ENCODE measurements around the gene PCK2.
"Not testable (repeated sequence)": the region's sequence is repeated elsewhere in the genome, so short reads cannot be mapped to it uniquely, and the experiment has no call there.

The PCK2 gene

DNA sequence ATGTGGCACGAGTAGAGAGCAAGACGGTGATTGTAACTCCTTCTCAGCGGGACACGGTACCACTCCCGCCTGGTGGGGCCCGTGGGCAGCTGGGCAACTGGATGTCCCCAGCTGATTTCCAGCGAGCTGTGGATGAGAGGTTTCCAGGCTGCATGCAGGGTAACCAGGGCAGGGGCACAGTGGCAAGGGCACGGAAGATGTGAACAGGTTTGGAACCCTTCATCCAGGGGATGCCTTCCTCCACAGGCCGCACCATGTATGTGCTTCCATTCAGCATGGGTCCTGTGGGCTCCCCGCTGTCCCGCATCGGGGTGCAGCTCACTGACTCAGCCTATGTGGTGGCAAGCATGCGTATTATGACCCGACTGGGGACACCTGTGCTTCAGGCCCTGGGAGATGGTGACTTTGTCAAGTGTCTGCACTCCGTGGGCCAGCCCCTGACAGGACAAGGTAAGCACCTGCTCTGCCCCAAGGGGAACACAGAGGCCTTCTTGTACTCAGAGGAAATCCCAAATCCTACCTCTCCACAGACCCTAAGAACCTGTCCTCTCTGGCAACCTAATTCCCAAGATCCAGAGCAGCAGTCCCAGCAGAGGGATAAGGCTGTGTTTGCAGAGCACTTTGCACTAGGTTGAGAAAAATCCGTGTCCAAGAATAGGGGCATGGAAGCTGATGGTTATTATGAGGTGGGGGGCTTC, 4.3 kb downstream of the PCK2 start:
- no peak for FAIRE-seq

DNA sequence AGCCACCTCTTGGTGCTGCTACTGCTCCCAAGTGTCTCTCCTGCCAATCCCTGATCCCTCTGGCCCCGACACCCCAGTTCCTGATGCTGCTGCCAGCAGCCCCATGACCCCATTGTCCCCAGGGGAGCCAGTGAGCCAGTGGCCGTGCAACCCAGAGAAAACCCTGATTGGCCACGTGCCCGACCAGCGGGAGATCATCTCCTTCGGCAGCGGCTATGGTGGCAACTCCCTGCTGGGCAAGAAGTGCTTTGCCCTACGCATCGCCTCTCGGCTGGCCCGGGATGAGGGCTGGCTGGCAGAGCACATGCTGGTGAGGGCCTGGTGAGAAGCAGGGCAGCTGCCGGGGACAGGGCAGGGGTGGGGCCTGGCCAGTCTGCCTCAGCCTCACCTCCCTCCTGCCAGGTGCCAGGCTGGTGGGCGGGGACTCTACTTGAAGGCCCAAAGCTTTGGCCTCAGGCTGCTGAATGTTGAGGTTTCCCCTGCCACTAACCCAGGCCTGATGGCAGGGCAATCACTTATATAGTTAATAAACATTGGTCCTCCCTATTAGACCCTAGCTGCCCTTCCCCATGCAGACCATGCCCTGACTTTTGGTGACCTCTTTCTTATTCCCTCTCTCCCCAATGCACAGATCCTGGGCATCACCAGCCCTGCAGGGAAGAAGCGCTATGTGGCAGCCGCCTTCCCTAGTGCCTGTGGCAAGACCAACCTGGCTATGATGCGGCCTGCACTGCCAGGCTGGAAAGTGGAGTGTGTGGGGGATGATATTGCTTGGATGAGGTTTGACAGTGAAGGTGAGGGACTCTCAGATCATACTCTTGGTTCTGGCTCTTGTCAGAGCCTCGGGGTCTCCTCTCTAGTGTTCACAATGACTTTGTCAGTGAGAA, 5.1 kb downstream of the PCK2 start:
- FAIRE-seq: no peak

DNA sequence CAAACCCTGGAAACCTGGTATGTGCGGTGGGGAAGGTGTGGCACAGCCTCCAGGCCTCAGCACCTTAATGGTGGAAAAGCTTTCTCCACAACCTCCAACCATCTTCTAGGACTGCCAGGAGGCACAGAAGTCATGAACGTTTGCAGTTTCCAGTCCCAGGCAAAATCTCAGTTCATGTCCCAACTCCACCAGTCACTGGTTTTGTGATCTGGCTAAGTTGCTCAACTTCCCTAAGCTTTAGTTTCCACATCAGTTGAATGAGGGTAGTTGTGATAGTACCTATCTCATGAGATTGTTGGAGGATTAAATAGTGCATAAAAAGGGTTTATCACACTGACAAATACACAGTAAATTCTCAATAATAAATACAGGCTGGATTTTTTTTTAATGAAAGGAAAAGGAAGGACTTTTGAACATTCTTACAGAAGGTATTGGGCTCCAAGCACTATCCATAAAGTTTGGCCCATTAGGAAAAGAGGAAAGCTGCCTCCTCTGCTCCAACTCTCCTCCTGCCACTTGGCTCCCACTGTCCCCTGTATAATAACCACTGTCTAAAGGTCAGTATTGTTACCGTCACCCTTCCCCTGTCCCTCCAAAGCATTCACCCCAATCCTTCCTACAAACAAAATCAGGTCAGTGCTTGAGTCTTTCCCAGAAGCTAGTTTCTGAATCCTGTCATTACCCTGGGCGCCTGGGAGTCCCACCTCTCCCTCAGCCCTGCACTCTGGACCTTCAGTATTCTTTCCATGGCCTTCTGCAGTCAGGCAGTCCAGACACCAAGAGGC, 6.3 kb downstream of the PCK2 start:
- FAIRE-seq: no peak

DNA sequence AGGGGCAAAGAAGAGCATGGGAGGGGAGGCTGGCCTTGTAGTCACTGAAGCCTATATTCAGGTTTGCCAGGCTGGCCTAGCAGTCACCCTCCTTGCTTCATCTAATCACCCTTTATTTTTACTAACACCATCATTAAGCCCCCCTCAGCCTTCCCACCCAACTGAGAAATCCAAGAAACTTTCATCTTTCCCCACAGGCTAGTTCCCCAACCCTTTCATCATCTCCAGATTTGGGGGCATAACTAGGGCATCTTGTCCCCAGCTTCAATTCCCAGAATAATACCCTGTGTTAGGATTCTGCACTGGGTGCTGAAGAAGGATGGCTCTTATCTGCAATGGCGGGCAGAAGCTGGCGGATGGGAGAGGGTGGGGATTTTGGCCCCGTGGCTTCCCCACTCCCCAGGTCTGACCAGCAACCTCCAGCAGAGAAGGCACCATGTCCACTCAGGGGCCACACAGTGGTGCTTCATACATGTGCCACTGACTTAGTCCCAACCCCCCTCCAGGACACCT, 6.9 kb downstream of the PCK2 start:
- FAIRE-seq: no peak

DNA sequence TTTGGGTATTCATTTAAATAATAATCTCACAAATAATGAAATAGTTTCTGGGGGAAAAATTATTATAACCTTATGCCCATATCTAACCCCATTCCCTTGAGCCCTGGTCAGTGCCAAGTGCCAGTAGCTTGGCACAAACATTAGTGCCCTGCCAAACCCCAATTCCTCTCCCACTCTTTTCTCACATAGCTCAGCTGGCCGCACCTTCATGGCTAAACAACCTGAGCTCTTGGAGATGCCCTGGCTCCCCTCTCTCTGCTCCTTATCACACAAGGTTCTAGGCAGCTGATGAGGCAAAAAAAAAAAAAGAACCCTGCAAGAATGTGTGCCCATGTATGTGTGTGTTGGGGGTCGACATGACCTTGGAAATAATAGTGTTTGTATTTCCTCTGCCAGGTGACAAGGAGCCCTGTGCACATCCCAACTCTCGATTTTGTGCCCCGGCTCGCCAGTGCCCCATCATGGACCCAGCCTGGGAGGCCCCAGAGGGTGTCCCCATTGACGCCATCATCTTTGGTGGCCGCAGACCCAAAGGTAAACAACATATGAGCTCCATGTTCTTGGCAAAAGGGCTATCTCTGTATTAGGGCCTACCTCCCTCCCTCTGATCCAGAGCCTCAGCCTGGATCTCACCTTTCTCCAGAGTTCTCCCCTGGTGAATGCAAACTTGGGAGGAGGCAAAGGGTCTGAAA, 8.4 kb downstream of the PCK2 start:
- FAIRE-seq: no peak

DNA sequence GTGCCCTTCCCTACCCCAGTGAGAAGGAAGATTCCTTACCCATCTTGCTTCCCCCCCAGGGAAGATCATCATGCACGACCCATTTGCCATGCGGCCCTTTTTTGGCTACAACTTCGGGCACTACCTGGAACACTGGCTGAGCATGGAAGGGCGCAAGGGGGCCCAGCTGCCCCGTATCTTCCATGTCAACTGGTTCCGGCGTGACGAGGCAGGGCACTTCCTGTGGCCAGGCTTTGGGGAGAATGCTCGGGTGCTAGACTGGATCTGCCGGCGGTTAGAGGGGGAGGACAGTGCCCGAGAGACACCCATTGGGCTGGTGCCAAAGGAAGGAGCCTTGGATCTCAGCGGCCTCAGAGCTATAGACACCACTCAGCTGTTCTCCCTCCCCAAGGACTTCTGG, 9.3 kb downstream of the PCK2 start:
- FAIRE-seq: no peak

DNA sequence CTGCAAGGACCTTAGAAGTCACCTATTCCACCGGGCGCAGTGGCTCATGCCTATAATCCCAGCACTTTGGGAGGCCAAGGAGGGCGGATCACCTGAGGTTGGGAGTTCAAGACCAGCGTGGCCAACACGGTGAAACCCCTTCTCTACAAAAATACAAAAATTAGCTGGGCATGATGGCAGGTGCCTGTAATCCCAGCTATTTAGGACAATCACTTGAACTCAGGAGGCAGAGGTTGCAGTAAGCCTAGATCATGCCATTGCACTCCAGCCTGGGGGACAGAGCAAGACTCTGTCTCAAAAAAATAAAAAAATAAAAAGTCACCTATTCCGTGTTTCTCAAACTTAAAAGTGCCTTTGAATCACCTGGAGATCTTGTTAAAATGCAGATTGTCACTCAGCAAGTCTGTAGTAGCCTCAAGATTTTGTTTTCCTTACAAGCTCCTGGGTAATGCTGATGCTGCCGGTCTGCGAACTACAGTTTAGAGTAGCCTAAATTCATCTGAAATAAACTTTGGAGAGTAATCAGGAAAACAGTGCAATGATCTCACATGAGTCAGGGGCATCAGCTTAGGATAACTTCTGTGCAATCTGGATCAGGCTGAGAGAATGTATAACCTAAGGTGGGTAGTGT, 11.6 kb downstream of the PCK2 start:
- not testable (repeated sequence) for FAIRE-seq

DNA sequence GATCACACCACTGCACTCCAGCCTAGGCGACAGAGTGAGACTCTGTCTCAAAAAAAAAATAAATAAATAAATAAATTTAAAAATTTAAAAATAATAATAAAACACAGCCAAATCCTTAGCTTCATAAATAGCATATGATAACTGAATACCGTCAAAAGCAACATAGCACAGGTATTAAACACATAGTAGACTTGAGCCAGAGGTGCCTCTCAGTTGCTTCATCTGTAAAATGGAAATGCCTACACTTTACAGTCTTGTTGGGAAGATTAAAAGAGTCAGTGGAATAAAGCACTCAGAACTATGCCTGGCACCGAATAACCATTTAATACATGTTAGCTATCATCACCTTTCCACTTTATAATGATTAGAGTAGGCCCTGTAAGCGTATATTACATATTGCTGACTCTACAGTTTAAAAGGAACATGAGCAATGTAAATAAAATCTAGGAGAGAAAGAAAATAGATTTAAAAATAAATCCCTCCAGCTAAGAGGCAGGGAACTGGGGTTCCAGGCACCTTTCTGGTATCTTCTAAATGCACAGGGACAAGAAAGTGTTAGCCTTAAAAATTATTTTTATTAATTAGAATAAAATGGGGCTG, 12.7 kb downstream of the PCK2 start:
- FAIRE-seq: no peak

DNA sequence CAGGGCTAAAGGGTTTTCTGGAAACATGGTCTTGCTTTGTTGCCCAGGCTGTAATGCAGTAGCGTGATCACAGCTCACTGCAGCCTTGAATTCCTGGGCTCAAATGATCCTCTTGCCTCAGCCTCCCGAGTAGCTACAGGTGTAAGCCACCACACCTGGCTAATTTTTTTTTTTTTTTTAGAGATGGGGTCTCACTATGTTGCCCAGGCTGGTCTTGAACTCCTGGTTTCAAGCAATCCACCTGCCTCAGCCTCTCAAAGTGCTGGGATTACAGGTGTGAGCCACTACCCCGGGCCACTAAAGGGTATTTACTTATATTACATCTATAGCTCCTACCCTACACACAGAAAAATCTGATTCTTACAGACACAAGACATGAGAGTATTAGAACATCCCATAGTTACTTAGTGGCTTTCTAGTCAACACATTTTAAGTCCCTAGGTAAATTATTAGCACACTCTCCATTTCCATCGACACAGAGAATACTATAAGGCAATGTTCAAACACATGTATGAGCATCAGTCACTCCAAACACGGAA, 14.3 kb downstream of the PCK2 start:
- FAIRE-seq: no peak

DNA sequence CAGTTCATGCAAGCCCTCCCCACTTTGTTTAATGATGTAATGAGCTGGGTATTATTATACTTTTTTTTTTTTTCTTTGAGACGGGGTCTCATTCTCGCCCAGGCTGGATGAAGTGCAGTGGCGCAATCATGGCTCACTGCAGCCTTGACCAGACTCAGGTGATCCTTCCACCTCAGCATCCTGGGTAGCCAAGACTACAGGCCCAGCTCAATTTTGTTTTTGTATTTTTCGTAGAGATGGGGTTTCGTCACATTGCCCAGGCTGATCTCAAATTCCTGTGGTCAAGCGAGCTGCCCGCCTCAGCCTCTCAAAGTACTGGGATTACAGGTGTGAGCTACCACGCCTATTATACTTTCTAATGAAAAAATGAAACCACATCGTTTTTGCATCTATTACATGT, 15.9 kb downstream of the PCK2 start:
- FAIRE-seq: no peak

DNA sequence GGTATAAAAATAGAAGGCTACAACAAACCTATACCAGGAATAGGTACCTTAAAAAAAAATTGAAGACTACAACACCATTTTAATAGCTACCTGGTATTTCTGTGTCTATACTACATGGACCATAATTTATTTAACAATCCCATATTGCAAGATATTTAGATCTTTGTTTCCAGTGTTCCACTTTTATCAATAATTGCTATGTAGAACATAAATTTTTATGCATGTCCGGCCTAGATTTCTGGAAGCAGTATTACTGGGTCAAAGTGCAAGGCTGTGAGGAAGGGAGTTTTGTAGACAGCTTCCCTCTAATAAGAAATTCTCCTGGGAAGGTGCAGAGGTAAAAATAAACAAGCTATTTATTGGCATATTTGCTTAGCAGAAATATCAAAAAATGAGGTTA, 16.4 kb downstream of the PCK2 start:
- FAIRE-seq: no peak

DNA sequence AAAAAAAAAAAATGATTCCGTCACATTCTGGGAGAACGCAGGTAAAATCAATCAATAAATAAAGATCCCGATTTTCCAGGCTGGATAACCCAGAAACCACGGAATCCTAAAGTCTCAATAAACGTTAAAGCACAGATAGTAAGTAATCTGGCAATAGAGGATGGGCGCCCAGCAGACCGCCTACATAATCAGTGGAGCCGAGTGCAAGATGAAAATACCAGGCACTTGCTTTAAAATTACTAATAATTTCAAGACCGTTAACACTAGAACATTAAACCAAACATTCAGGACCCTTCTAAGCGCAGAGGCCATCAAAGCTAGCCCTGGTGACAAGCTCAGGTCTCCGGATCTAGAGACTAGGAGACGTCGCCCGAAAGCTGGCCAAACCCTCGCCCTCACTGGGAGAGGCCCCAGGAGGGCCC, 19.3 kb downstream of the PCK2 start:
- no peak for FAIRE-seq

DNA sequence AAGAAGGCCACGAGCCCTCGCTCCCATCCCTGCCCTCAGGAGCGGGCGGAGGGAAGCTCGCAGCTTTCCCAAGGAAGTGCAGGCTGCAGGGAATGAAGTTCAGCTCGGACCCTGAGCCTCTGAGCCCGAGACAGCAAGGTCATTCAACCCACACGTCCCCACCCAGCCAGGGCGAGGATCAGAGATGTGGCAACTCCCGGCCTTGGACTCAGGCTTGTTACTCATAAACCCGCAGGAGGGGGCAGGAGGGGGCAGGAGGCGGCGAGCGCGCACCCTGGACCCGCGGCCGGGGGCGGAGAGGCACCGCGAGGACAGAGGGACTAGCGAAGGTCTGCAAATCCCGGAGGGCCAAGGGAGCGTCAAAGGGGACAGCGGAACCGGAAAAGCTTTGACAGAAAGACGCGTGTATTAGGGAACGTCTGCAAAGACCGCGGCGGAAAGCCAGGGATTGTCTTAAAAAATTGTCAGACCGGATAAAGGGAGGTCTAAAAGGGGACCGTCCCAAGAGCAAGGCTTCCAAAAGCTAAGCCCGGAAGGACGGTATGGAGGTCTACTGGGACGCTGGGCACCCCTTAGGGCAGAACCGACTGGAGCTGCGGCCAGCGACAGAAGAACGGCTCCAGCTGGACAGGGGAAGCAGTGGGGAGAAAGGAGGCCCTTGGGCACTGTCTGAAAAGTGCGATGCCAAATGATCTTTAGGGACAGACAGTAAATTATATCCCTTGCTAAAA, 19.9 kb downstream of the PCK2 start:
- no peak for FAIRE-seq

DNA sequence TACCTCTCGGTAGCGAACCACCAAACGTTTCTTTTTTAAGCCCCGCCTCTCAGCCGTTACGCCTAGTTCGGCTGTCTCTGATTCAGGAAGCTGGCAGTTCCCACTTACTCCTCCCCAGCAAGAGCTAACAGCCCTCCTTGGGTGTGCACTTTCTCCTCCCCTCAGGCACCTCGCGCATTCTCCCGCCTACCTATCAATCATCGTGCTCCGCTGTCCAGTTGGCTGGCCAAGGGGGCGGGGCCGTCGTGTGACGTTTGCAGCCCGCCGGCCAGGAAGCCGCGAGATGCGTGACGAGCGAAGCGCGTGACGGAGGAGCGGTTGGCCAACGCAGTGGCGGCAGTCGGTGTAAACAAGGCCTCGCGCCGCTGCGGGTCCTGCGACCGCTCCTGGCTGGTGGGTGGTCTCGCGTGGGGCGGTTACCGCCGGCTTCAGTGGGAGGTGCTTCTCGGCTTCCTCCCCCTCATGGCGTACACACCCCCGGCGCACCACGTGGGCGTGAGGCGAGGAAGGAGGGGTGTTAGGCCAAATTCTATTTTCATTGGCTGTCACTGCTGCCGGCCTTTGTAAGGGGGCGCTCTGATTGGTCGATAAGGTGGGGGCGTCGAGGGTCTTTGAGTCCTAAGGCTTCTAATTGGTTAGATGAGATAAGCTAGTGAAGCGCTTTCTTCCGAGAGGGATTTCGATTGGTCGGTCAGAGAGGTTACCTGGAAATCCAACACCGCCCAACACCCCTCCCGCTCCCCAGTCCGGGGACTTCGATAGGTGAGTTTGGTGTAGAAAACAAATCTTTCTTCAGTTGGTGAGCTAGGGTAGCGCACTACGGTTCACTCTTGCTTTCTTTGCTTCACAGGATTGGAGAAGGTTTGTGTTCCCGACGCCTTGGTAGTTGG, 20.7 kb downstream of the PCK2 start, which contains the start of the genes DCAF11 and NRL:
DCAF11 (plus strand) TSS at position 246 of the 890 bp plus-strand sequence. CDS start 818 bp downstream, outside the sequence.
NRL (minus strand) TSS at position 418 of the 890 bp plus-strand sequence. CDS start 32,101 bp downstream, outside the sequence.
- FAIRE-seq: peak; percentile 93

DNA sequence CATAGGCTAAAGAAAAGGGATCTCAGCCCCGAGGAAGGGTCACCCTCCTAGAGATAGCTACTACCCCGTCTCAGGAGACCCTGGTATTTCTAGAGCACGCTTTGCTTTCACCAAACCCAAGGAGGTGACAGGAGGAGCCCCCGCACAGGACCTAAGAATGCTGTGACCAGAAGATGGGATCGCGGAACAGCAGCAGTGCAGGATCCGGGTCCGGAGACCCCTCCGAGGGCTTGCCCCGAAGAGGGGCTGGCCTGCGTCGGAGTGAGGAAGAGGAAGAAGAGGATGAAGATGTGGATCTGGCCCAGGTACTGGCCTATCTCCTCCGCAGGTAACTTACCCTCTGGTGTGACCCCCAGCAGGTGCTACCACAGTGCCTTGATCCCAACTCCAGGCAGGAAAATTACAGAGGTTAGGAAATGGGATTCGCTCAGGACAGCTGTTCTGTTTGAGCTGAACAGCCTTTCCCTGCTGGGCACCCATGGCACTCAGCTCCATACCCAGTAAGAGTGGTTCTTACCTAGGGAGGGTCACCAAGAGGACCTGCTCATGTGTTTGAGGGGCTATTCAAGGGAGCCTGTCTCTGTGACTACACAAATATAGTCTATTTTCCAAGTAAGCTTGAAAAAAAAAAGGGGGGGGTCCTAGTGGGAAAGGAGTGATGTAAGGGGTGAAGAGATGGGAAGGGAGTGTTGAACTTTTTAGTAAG, 21.5 kb downstream of the PCK2 start:
- no peak for FAIRE-seq

DNA sequence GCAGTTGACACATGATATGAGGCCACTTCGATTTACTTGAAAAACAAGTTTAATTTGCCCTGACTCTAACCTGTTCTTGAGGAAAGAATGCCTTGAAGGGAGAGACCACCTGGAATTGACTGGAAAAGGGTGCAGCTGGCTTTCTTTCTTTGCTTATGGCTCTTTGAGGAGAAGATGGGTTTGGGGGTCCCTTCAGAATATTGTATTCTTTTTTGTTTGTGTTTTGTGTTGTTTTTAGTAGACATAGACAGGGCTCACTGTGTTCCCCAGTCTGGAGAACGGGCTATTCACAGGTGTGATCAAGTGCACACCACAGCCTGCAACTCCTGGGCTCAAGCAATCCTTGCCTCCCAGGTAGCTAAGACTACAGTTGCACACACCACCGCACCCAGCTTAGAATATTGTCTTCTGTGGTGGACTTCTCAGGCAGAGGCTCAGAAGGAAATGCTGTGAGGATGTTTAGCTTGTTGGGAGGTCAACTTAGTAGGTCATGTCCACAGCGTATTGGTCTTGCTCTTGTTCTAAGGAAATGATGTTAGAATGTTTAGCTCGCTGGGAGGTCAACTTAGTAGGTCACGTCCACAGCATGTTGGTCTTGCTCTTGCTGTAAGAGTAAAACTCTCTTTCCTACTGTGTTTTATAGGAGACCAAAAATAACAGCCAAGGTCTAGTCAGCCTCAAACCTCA, 22.2 kb downstream of the PCK2 start:
- FAIRE-seq: no peak

DNA sequence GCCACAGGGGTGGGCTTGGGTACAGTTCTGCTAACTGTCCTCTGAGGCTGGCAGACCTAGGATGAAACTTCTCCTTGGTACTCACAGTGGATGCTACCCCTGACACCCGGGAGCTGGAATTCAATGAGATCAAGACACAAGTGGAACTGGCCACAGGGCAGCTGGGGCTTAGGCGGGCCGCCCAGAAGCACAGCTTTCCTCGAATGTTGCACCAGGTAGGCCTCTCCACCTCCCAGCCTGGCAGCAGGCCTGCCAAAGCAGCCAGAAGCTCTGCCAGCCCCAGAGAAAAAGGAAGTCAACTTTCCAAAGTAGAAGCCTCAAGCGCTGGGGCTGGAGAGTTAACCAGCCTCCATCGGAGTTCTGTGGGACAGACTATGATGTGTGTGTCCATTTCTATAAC, 23.1 kb downstream of the PCK2 start:
- FAIRE-seq: no peak

DNA sequence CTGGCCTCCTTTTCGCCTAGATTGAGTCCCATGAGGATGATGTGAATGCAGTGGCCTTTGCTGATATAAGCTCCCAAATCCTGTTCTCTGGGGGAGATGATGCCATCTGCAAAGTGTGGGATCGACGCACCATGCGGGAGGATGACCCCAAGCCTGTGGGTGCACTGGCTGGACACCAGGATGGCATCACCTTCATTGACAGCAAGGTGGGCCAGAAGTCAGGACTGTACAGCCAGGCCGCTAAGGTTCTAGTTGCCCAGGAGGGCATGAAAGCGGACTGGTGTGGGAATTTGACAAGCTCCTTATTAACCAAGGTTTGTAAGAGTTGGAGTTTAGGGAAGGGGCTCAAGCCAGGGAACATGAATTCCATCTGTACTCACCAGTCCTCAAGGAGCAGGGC, 25.6 kb downstream of the PCK2 start:
- FAIRE-seq: no peak
